Thyroid gland (tissue), 4 donors: ENCODE results near the gene CAPG. TPM values are rescaled to one million over a fixed set of nuclear protein-coding genes. Genes with fewer than 3 reads are reported as not detected.

Experiments used
- DNase-seq, 2 donors: peaks; one replicate each; pipeline ENCODE4 v3.0.0-alpha.2; 2019
- H3K27ac ChIP-seq, 3 donors: fragments of 200-600 bp; sonication (generic); 1 replicate in 2 of 3; 2 replicates in 1 of 3; pipeline ENCODE4 v1.5.1; 2016 to 2019; ENCODE audit warnings: mild to moderate bottlenecking in 1 of 3, moderate library complexity in 1 of 3
- H3K27me3 ChIP-seq: fragments of 200-600 bp; sonication (generic); one replicate; pipeline ENCODE4 v1.5.1; 2019
- H3K36me3 ChIP-seq, 2 donors: fragments of 200-600 bp; sonication (generic); one replicate each; pipeline ENCODE4 v1.5.1; 2016 to 2019
- H3K4me1 ChIP-seq, 2 donors: fragments of 200-600 bp; sonication (generic); one replicate each; pipeline ENCODE4 v1.5.1; 2017 to 2019
- H3K4me3 ChIP-seq, 3 donors: fragments of 200-600 bp; sonication (generic); replicated peaks in 1 of 3; 1 replicate in 2 of 3; 2 replicates in 1 of 3; pipeline ENCODE4 v1.5.1; 2016; ENCODE audit warnings: mild to moderate bottlenecking in 1 of 3
- H3K9me3 ChIP-seq: fragments of 200-600 bp; sonication (generic); one replicate; pipeline ENCODE4 v1.5.1; 2017
- POLR2A ChIP-seq, 2 donors: fragments of 450-650 bp; IDR thresholded peaks; one replicate each; pipeline ENCODE4 v1.6.1; 2017; ENCODE audit warnings: antibody characterized with exemption in 2 of 2, mild to moderate bottlenecking in 2 of 2, moderate library complexity in 1 of 2
- WGBS, 2 donors: methylation state at CpG; one replicate each; pipeline ENCODE4 v1.1.5; 2017; 5-methylcytosine and 5-hydroxymethylcytosine counted together
- intact Hi-C: fragments of 100-400 bp; cut with DNase I; formaldehyde crosslinking; loops from one replicate; pipeline ENCODE4 v1.15.1; 2023
- total RNA-seq, 4 donors: library from RNA; depleted of rRNA; stranded (reverse); fragments of >200 nt; gene quantifications; one replicate each; pipeline ENCODE4 v1.2.3, GENCODE V29; 2016
- TF ChIP-seq, protein P1 (sequence below), 6 experiments: fragments of 200-600 bp in 3 of 6; fragments of 450-650 bp in 3 of 6; sonication (generic) in 3 of 6; IDR thresholded peaks; one replicate each; pipeline ENCODE4 v1.5.1; 2016 to 2019; ENCODE audit warnings: antibody characterized with exemption in 6 of 6, mild to moderate bottlenecking in 2 of 6, inconsistent platforms in 1 of 6, moderate library complexity in 1 of 6

Gene CAPG
- total RNA-seq, 4 donors from 2014 or later: 155 to 257 (median 225) TPM

GRCh38 chr2:85357736-85358135 is 52.4 kb downstream of the CAPG start:
- H3K27me3 ChIP-seq: no peaks in the 10 kb centered on the region
- H3K36me3 ChIP-seq: peaks cover 0 to 3% of the 10 kb centered on the region in 2 donors
- no peak for DNase-seq
- TF ChIP-seq POLR2A (IDR thresholded peaks at IDR 0.05): no peak
- TF ChIP-seq, protein P1, sequence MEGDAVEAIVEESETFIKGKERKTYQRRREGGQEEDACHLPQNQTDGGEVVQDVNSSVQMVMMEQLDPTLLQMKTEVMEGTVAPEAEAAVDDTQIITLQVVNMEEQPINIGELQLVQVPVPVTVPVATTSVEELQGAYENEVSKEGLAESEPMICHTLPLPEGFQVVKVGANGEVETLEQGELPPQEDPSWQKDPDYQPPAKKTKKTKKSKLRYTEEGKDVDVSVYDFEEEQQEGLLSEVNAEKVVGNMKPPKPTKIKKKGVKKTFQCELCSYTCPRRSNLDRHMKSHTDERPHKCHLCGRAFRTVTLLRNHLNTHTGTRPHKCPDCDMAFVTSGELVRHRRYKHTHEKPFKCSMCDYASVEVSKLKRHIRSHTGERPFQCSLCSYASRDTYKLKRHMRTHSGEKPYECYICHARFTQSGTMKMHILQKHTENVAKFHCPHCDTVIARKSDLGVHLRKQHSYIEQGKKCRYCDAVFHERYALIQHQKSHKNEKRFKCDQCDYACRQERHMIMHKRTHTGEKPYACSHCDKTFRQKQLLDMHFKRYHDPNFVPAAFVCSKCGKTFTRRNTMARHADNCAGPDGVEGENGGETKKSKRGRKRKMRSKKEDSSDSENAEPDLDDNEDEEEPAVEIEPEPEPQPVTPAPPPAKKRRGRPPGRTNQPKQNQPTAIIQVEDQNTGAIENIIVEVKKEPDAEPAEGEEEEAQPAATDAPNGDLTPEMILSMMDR (IDR thresholded peaks at IDR 0.05): no peak
- H3K4me1 ChIP-seq: peaks cover 9 to 22% of the 10 kb centered on the region in 2 donors
- H3K9me3 ChIP-seq: no peaks in the 10 kb centered on the region
- WGBS, 2 donors: 93 to 95% methylated on average over 3 of the region's 3 CpGs
- H3K4me3 ChIP-seq: no peak overlapping the region
- H3K27ac ChIP-seq: no peak overlapping the region
- intact Hi-C loops: loop anchor here (10.0 kb wide), 1 partner anchor 57 kb away; the partner anchor contains the start of genes CAPG and SH2D6

GRCh38 chr2:85356186-85356585 is 54.0 kb downstream of the CAPG start:
- Histone ChIP-seq H3K27me3 (no peaks in the 10 kb centered on the region), H3K36me3 (no peaks in the 10 kb centered on the region), H3K4me3 (no peak overlapping the region), H3K9me3 (no peaks in the 10 kb centered on the region), H3K27ac (no peak overlapping the region), H3K4me1 (peaks cover 13 to 35% of the 10 kb centered on the region in 2 donors)
- intact Hi-C loops: loop anchor here (10.0 kb wide), 1 partner anchor 59 kb away; the partner anchor contains the start of genes CAPG and SH2D6
- TF ChIP-seq, protein P1 (IDR thresholded peaks at IDR 0.05): no peak
- TF ChIP-seq POLR2A (IDR thresholded peaks at IDR 0.05): no peak
- WGBS, 2 donors: 88 to 94% methylated on average over 2 of the region's 2 CpGs
- no peak for DNase-seq

- H3K27me3 ChIP-seq: no peaks in the 10 kb centered on the region
- TF ChIP-seq POLR2A (IDR thresholded peaks at IDR 0.05): no peak
- TF ChIP-seq, protein P1 (IDR thresholded peaks at IDR 0.05): no peak
- H3K27ac ChIP-seq: no peak overlapping the region
- H3K4me1 ChIP-seq: peaks cover 13 to 35% of the 10 kb centered on the region in 2 donors
- intact Hi-C loops: loop anchor here (10.0 kb wide), 1 partner anchor 59 kb away; the partner anchor contains the start of genes CAPG and SH2D6
- H3K4me3 ChIP-seq: peak overlapping the region in 1 of 3 donors; percentile 65
- peak; percentile 13 to 20 for DNase-seq
- peaks cover 4 to 5% of the 10 kb centered on the region in 2 donors for H3K36me3 ChIP-seq
- 62 to 70% methylated on average over 3 of the region's 3 CpGs for WGBS, 2 donors
- no peaks in the 10 kb centered on the region for H3K9me3 ChIP-seq
Measured at GRCh38 chr2:85355521-85355920, 54.6 kb downstream of the CAPG start.

- peaks cover 8 to 10% of the 10 kb centered on the region in 2 donors for H3K36me3 ChIP-seq
- no peak for DNase-seq
- H3K4me1 ChIP-seq: peaks cover 13 to 35% of the 10 kb centered on the region in 2 donors
- TF ChIP-seq POLR2A (IDR thresholded peaks at IDR 0.05): no peak
- TF ChIP-seq, protein P1 (IDR thresholded peaks at IDR 0.05): no peak
- peak overlapping the region; percentile 65 to 96 (median 91) for H3K4me3 ChIP-seq
- H3K9me3 ChIP-seq: no peaks in the 10 kb centered on the region
- peak overlapping the region; percentile 77 to 89 (median 80) for H3K27ac ChIP-seq
- WGBS, 2 donors: 3 to 6% methylated on average over 8 to 10 of the region's 10 CpGs
- intact Hi-C loops: loop anchor here (10.0 kb wide), 1 partner anchor 60 kb away; the partner anchor contains the start of genes CAPG and SH2D6
- no peaks in the 10 kb centered on the region for H3K27me3 ChIP-seq
Measured at GRCh38 chr2:85355073-85355410, 55.1 kb downstream of the CAPG start.

GRCh38 chr2:85354286-85355072 is 55.7 kb downstream of the CAPG start, which contains the start of the genes ELMOD3 and RETSAT:
ELMOD3 (plus strand) TSS chr2:85354769; CDS start chr2:85357199, 2,430 bp downstream.
RETSAT (minus strand) TSS chr2:85354528; CDS start chr2:85354507, 21 bp downstream.
- intact Hi-C loops: loop anchor here (5.0 to 10.0 kb wide), 2 partner anchors 60 to 198 kb away; partner anchors contain the start of genes CAPG and SH2D6
- Histone ChIP-seq H3K27me3 (no peaks in the 10 kb centered on the region), H3K9me3 (no peaks in the 10 kb centered on the region), H3K27ac (peak within 1 kb of the TSS; percentile 77 to 89 (median 80)), H3K36me3 (peaks cover 14 to 16% of the 10 kb centered on the region in 2 donors), H3K4me3 (peak within 1 kb of the TSS; percentile 65 to 96 (median 91)), H3K4me1 (peaks cover 13 to 35% of the 10 kb centered on the region in 2 donors)
- WGBS, 2 donors: 2% methylated on average over 20 to 36 of the region's 42 CpGs
- peak; percentile 80 to 96 for TF ChIP-seq POLR2A (IDR thresholded peaks at IDR 0.05)
- TF ChIP-seq, protein P1 (IDR thresholded peaks at IDR 0.05): peak in 1 of 6 experiments; percentile 15
- peak; percentile 98 for DNase-seq
